K562 (cell line): ENCODE data around the gene SIGLEC6. TPM values are rescaled to one million over a fixed set of nuclear protein-coding genes. Genes with fewer than 3 reads are reported as not detected.

ENCODE experiments used
- BCOR ChIP-seq: fragments of 450-650 bp; IDR thresholded peaks from 2 replicates; pipeline ENCODE4 v1.6.1; 2016
- CC2D1A ChIP-seq: fragments of 450-650 bp; IDR thresholded peaks from 2 replicates; pipeline ENCODE4 v1.6.1; 2017; ENCODE audit warnings: mild to moderate bottlenecking
- CEBPG ChIP-seq, 3 experiments: fragments of 200-800 bp in 1 of 3; sonication (Bioruptor generic) in 1 of 3; sonication (generic) in 1 of 3; formaldehyde crosslinking in 1 of 3; IDR thresholded peaks in 2 of 3; conservative IDR thresholded peaks in 1 of 3; 2 replicates each; pipeline versions ENCODE4 v1.6.1 to v1.8.0; 2016 to 2022; ENCODE audit warnings: missing compliant biosample characterization in 2 of 3, missing genetic modification characterization in 2 of 3, mild to moderate bottlenecking in 1 of 3, missing genetic modification reagents in 1 of 3
- HSF4 ChIP-seq: fragments of 250-450 bp; sonication (Bioruptor Pico); IDR thresholded peaks from 2 replicates; pipeline ENCODE4 v2.1.2; 2022; ENCODE audit warnings: mild to moderate bottlenecking, moderate library complexity, borderline replicate concordance
- KDM1A ChIP-seq, 2 experiments: fragments of 450-650 bp; IDR thresholded peaks; 2 replicates each; pipeline ENCODE4 v1.6.1; 2016; ENCODE audit warnings: mild to moderate bottlenecking in 2 of 2
- MIER1 ChIP-seq: fragments of 450-650 bp; IDR thresholded peaks from 2 replicates; pipeline ENCODE4 v1.6.1; 2016; ENCODE audit warnings: antibody characterized with exemption, mild to moderate bottlenecking, low read depth
- MYNN ChIP-seq, 2 experiments: sonication (generic); formaldehyde crosslinking in 1 of 2; IDR thresholded peaks; 2 replicates each; pipeline versions ENCODE4 v1.5.0 to v1.6.1; 2016 to 2020; ENCODE audit warnings: antibody characterized with exemption in 1 of 2, missing genetic modification reagents in 1 of 2
- NONO ChIP-seq, 2 experiments: fragments of 200-400 bp in 1 of 2; fragments of 450-650 bp in 1 of 2; formaldehyde crosslinking in 1 of 2; IDR thresholded peaks; 2 replicates each; pipeline ENCODE4 v1.6.1; 2017; ENCODE audit warnings: low read depth in 2 of 2, mild to moderate bottlenecking in 2 of 2, moderate library complexity in 2 of 2, low read length in 1 of 2
- TCF3 ChIP-seq: sonication (generic); formaldehyde crosslinking; IDR thresholded peaks from 2 replicates; pipeline ENCODE4 v1.4.0; 2020; ENCODE audit warnings: mild to moderate bottlenecking, missing genetic modification reagents
- ZBTB8A ChIP-seq: fragments of 450-650 bp; IDR thresholded peaks from 2 replicates; pipeline ENCODE4 v1.6.1; 2018; ENCODE audit warnings: mild to moderate bottlenecking, moderate library complexity; ENCODE audit not compliant: partially characterized antibody
- ZFX ChIP-seq: sonication (generic); formaldehyde crosslinking; IDR thresholded peaks from 2 replicates; pipeline ENCODE4 v1.8.0; 2022; ENCODE audit warnings: mild to moderate bottlenecking, missing genetic modification reagents, moderate library complexity
- ZNF212 ChIP-seq: fragments of 450-650 bp; formaldehyde crosslinking; IDR thresholded peaks from 2 replicates; pipeline ENCODE4 v1.4.0; 2020; ENCODE audit warnings: mild to moderate bottlenecking
- polyA plus RNA-seq, 8 experiments: library from polyadenylated mRNA; depleted of rRNA in 4 of 8; stranded (reverse) in 5 of 8; unstranded in 3 of 8; fragments of >200 nt; fragmentation: Nextera tagmentation in 2 of 8; fragmentation: Illumina TruSeq in 1 of 8; extraction: Ambion mirVana in 2 of 8; extraction: Trizol in 1 of 8; gene quantifications; 2 replicates each; pipeline versions ENCODE4 v1.2.1 to v1.2.3, GENCODE V29; 2011 to 2014; ENCODE audit warnings: inconsistent platforms in 1 of 8, missing spikeins in 1 of 8
- total RNA-seq, 7 experiments: library from RNA; depleted of rRNA in 6 of 7; stranded (reverse); fragments of >200 nt in 6 of 7; fragmentation: Illumina TruSeq in 2 of 7; extraction: Trizol in 2 of 7; gene quantifications; 2 replicates each; pipeline versions ENCODE4 v1.2.1 to v1.2.3, GENCODE V29; 2011 to 2021; ENCODE audit warnings: low replicate concordance in 1 of 7
- TF ChIP-seq, protein P1 (sequence below), 2 experiments: IDR thresholded peaks in 1 of 2; conservative IDR thresholded peaks in 1 of 2; 2 replicates each; pipeline ENCODE4 v1.6.1; 2016; ENCODE audit warnings: low read depth in 2 of 2, mild to moderate bottlenecking in 1 of 2, missing compliant biosample characterization in 1 of 2, missing genetic modification characterization in 1 of 2, moderate library complexity in 1 of 2
- TF ChIP-seq, protein P2 (sequence below): fragments of 450-650 bp; formaldehyde crosslinking; IDR thresholded peaks from 2 replicates; pipeline ENCODE4 v1.4.0; 2020; ENCODE audit warnings: mild to moderate bottlenecking, mixed read lengths
- TF ChIP-seq, protein P3 (sequence below): fragments of 450-650 bp; IDR thresholded peaks from 2 replicates; pipeline ENCODE4 v1.7.1; 2018; ENCODE audit warnings: mild to moderate bottlenecking, low read depth; ENCODE audit not compliant: partially characterized antibody
- TF ChIP-seq, protein P4 (sequence below): sonication (generic); formaldehyde crosslinking; IDR thresholded peaks from 2 replicates; pipeline ENCODE4 v1.9.0; 2022; ENCODE audit warnings: mild to moderate bottlenecking, missing genetic modification reagents
- TF ChIP-seq, protein P5 (sequence below): IDR thresholded peaks from 2 replicates; pipeline ENCODE4 v1.6.1; 2016; ENCODE audit warnings: missing genetic modification characterization, missing compliant biosample characterization

Gene SIGLEC6
- total and polyA plus RNA-seq, 9 of the 15 experiments (the other 6 are each of a cell fraction or from before 2014, with no cell fraction given) = 0.03 to 17.5 (median 0.71) TPM

DNA sequence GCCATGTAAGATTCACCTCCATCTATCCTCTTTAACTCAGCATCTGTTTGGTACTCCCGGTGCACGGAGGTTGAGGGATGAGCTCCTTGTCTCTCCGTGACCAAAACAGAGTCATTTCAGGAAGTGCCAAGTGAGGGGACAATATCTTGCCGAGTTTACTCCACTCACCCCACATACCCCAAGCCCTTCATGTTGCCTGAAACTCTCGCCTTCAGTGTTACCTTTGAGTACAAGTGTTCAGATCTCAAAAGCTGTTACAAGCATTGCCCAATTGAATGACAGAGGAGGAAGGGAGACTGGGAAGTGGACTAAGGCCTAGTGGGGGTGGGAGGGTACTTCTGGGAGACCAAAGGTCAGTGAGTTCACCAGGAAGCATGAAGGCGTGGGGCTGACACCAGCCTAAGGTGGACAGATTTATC, 23.8 kb downstream of the SIGLEC6 start (continued):
- TF ChIP-seq, protein P1, sequence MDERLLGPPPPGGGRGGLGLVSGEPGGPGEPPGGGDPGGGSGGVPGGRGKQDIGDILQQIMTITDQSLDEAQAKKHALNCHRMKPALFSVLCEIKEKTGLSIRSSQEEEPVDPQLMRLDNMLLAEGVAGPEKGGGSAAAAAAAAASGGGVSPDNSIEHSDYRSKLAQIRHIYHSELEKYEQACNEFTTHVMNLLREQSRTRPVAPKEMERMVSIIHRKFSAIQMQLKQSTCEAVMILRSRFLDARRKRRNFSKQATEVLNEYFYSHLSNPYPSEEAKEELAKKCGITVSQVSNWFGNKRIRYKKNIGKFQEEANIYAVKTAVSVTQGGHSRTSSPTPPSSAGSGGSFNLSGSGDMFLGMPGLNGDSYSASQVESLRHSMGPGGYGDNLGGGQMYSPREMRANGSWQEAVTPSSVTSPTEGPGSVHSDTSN (CRISPR knock-in tag; IDR thresholded peaks at IDR 0.05; ENCODE audit: low read depth) = no peak
- TF ChIP-seq, protein P1 (tag; conservative IDR thresholded peaks at IDR 0.05; ENCODE audit: low read depth) = no peak
- TF ChIP-seq CC2D1A = no peak
- TF ChIP-seq BCOR = no peak
- TF ChIP-seq, protein P2, sequence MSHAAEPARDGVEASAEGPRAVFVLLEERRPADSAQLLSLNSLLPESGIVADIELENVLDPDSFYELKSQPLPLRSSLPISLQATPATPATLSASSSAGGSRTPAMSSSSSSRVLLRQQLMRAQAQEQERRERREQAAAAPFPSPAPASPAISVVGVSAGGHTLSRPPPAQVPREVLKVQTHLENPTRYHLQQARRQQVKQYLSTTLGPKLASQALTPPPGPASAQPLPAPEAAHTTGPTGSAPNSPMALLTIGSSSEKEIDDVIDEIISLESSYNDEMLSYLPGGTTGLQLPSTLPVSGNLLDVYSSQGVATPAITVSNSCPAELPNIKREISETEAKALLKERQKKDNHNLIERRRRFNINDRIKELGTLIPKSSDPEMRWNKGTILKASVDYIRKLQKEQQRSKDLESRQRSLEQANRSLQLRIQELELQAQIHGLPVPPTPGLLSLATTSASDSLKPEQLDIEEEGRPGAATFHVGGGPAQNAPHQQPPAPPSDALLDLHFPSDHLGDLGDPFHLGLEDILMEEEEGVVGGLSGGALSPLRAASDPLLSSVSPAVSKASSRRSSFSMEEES = no peak
- TF ChIP-seq, protein P3, sequence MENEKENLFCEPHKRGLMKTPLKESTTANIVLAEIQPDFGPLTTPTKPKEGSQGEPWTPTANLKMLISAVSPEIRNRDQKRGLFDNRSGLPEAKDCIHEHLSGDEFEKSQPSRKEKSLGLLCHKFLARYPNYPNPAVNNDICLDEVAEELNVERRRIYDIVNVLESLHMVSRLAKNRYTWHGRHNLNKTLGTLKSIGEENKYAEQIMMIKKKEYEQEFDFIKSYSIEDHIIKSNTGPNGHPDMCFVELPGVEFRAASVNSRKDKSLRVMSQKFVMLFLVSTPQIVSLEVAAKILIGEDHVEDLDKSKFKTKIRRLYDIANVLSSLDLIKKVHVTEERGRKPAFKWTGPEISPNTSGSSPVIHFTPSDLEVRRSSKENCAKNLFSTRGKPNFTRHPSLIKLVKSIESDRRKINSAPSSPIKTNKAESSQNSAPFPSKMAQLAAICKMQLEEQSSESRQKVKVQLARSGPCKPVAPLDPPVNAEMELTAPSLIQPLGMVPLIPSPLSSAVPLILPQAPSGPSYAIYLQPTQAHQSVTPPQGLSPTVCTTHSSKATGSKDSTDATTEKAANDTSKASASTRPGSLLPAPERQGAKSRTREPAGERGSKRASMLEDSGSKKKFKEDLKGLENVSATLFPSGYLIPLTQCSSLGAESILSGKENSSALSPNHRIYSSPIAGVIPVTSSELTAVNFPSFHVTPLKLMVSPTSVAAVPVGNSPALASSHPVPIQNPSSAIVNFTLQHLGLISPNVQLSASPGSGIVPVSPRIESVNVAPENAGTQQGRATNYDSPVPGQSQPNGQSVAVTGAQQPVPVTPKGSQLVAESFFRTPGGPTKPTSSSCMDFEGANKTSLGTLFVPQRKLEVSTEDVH = no peak
- peak; percentile 55 for TF ChIP-seq CEBPG (CRISPR knock-in tag; IDR thresholded peaks at IDR 0.05)
- peak in 1 of 2 experiments; percentile 66; a peak in 3 of 4 replicates for TF ChIP-seq CEBPG (tag; conservative IDR thresholded peaks at IDR 0.05 in 1 of 2, IDR thresholded peaks at IDR 0.05 in 1 of 2)
- TF ChIP-seq TCF3 (CRISPR knock-in tag) = no peak
- peak; percentile 45; the same call in 1 of the 2 replicates for TF ChIP-seq ZFX
- 0 out of 2 replicates have a peak, but pooled peaks have one; percentile 55 for TF ChIP-seq MIER1
- TF ChIP-seq ZBTB8A = no peak
- no peak; a peak in 1 of 4 replicates for TF ChIP-seq KDM1A (IDR thresholded peaks at IDR 0.05)
- 0 out of 2 replicates have a peak, but pooled peaks have one; percentile 52 for TF ChIP-seq HSF4 (CRISPR knock-in tag)
- no peak for TF ChIP-seq MYNN (IDR thresholded peaks at IDR 0.05)
- no peak for TF ChIP-seq MYNN (CRISPR knock-in tag; IDR thresholded peaks at IDR 0.05)
- no peak for TF ChIP-seq ZNF212 (CRISPR knock-in tag)
- no peak for TF ChIP-seq NONO (IDR thresholded peaks at IDR 0.05; ENCODE audit: low read depth in 2 of 2, low read length in 1 of 2)
- TF ChIP-seq, protein P4, sequence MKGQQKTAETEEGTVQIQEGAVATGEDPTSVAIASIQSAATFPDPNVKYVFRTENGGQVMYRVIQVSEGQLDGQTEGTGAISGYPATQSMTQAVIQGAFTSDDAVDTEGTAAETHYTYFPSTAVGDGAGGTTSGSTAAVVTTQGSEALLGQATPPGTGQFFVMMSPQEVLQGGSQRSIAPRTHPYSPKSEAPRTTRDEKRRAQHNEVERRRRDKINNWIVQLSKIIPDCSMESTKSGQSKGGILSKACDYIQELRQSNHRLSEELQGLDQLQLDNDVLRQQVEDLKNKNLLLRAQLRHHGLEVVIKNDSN (CRISPR knock-in tag) = peak; percentile 24; the same call in 1 of the 2 replicates
- TF ChIP-seq, protein P5, sequence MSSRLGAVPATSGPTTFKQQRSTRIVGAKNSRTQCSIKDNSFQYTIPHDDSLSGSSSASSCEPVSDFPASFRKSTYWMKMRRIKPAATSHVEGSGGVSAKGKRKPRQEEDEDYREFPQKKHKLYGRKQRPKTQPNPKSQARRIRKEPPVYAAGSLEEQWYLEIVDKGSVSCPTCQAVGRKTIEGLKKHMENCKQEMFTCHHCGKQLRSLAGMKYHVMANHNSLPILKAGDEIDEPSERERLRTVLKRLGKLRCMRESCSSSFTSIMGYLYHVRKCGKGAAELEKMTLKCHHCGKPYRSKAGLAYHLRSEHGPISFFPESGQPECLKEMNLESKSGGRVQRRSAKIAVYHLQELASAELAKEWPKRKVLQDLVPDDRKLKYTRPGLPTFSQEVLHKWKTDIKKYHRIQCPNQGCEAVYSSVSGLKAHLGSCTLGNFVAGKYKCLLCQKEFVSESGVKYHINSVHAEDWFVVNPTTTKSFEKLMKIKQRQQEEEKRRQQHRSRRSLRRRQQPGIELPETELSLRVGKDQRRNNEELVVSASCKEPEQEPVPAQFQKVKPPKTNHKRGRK = no peak
